NCI-H2029 treated with DMSO at 0.1 percent for 48 hours (cell line): ENCODE results near the gene SPATA31A3.
"Not testable (repeated sequence)": the region's sequence is repeated elsewhere in the genome, so short reads cannot be mapped to it uniquely, and the experiment has no call there.

Source experiments
- DNase-seq: peaks from one replicate; lab custom pipeline; 2025; lab: John Stamatoyannopoulos, UW

SPATA31A3 gene

DNA sequence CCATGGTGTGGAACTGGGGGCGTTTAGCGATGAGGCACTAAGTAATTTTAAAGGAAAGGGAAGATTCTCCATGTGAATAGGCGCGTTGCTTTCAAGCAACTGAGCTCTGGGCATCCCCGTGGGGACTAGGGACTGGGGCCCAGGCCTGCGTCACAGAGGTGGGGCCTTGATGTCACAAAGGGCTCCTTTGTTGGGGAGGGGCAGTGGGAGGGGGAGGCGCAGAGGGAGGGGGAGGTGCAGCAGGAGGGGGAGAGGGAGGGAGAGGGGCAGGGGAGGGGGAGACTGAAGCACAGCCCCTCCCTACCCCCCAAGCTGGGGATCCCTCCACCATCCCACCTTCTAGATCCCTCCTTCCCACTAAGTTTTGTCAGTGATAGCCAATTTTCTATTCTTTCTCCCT is at the start of gene SPATA31A3:
SPATA31A3 (minus strand) TSS at position 101 of the 400 bp plus-strand sequence; CDS start at position 72, 29 bp downstream.
- not testable (repeated sequence) for DNase-seq

DNA sequence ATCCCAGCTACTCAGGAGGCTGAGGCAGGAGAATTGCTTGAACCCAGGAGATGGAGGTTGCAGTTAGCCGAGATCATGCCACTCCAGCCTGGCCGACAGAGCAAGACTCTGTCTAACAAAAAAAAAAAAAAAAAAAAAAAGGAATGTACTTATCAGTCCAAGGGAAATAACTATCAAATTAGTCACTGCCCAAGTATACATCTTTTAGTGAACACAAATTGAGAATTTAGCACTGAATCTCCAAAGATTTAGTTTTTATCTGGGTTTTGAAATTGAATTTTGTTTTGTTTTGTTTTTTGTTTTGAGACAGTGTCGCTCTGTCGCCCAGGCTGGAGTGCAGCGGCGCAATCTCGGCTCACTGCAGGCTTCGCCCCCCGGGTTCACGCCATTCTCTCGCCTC is 39.8 kb downstream of the SPATA31A3 start:
- not testable (repeated sequence) for DNase-seq

DNA sequence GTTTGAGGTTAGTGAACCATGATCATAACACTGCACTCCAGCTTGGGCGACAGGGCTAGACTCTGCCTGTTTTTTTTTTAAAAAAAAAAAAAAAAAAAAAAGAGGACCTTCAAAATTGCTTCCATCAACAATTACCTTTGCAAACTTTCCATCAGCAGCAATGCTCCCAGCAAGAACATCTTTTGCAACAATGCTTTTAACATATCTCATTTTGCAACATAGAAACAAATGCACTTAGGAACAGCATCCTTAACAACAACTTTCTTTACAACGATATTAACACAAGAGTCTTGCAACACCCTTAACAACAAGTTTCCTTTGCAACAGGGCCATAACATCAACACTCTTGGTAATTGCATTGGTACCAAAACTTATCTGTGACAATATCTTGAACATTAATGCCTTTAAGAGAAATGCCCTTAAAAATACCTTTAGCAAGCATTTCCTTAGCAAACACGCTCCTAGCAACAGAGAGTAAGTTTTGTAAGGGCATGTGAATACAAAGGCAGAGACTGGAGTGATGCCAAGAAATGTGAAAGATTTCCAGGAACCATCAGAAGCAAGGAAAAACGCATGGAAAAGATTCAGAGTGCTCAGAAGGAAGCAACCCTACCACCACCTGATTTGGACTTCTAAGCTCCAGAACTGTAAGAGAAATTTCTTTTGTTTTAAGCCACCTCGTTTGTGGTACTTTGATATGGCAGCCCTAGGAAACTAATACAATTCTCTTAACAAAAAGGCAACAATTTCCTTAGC is 49.8 kb downstream of the SPATA31A3 start:
- DNase-seq, result not testable (repeated sequence)

DNA sequence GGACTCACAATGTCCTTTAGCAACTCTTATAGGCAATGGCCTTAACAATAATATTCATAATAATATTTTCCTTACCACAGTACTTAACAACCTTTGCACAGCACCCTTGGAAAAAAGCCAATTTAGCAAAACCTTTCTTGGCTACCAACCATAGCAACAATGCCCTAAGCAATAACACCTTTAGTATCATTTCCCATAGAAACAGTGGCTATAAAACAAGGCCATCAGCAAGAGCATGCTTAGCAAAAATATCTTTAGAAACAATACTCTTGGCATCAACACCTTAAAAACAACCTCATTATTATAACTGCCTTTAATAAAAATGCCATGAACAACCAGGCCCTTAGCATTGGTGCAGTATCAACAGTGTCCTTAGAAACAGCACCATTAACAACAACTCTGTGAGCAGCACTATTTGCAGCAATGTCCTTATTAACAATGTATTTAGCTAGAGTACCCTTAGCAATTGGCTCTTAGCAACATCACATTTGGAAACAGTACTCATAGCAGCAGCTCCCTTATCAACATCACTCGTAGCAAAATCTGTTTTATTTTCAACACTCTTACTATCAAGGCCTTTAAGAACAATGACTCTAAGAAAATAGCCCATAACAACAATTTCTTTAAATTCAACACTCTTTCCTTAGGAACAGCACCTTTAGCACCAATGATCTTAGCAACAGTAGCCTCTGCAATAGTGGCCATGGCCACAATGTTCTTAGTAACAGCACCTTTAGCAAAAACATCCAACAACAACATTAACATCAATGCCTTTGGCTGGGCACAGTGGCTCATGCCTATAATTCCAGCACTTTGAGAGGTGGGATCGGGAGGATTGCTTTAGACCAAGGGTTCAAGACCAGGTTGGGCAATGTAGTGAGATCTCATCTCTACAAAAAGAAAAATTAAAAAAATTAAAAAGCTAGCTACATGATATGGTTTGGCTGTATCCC is 52.2 kb downstream of the SPATA31A3 start:
- DNase-seq, result not testable (repeated sequence)

DNA sequence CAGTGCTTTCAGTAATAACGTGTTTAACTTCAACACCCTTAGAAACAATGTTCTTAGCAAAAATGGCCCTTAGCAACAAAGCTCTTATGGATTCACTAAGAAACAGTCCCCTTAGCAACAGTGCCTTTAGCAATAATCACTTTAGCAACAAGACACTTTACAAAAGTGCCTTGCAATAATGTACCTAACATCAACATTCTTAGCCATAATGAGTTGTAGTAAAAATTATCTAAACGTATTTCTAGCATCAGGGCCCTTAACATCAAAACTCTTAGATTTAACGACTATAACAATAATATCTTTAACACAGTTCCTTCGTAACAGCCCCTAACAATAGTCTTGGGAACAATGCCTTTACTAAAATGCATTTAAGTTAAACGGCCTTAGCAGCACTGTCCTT is 54.0 kb downstream of the SPATA31A3 start:
- DNase-seq, result not testable (repeated sequence)

DNA sequence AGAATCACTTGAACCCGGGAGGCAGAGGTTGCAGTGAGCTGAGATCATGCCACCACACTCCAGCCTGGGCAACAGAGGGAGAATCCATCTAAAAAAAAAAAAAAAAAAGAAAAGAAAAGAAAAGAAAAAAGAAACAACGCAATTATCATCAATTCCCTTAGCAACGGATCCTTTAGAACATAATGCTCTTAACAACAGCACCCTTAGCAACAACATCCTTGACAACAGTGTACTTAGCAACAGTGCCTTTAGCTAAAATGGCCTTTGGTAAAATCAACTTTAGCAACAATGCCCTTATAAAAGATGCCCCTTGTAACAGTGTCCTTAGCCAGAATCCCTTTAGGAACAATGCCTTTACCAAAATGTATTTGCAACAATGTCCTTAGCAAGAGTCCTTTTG is 54.7 kb downstream of the SPATA31A3 start:
- not testable (repeated sequence) for DNase-seq
